Measurements from ENCODE around the gene TLE3. TPM values are rescaled to one million over a fixed set of nuclear protein-coding genes. Genes with fewer than 3 reads are reported as not detected.

TLE3 gene
- total and polyA plus RNA-seq, 10 donors = 23.7 to 141 (median 104) TPM

DNA sequence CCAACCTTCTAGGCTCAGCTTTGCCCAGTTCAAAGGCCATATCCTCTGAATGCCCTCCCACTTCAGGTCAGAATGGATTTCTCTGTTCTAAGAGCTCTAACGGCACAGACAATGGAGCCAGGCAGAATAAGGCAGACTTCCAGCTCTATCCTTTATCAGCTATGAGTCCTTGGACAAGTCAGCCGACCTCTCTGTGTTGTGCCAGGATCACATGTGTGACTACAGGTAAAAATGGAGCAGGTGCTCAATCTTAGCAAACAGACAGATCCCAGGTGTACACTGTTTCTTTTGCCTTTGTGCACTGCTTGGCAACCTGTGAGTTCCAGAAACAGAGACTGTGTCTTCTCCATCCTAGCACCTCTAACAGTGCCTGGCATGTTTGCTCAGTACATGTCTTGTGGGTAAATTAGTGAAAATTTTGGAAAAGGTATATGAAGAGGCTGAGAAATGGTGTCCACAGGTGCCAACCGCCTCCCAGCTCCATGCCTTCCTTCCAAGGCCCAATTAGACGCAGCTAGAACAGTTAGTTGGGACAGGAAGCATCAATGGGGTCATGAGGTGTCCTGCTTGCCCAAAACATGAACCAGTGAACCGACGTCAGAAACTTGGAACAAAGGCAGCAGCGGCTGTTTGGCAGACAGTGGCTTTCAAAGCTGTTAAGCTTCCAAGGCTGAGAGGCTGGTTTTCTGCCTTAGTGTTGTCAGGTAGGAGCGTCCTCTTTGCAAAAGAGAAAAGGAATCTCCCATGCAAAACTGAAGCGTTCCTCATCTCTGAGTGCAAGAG lies 28.7 kb downstream of the TLE3 start:
- DNase-seq = no peak
- Histone ChIP-seq H3K4me1 (peaks cover 0 to 39% (median 20%) of the 10 kb centered on the region in 6 donors), H3K27me3 (replicated peaks in 1 of 7) (no peaks in the 10 kb centered on the region), H3K4me3 (no peak overlapping the region), H3K27ac (no peak overlapping the region), H3K36me3 (peaks cover 13 to 100% (median 93%) of the 10 kb centered on the region in 6 donors), H3K9me3 (no peaks in the 10 kb centered on the region)
- WGBS, 5 donors = 91 to 95% (median 93%) methylated on average over 9 of the region's 9 CpGs
- TF ChIP-seq POLR2AphosphoS5 (IDR thresholded peaks at IDR 0.05) = no peak
- TF ChIP-seq POLR2A (IDR thresholded peaks at IDR 0.05) = no peak
- TF ChIP-seq, protein P1, sequence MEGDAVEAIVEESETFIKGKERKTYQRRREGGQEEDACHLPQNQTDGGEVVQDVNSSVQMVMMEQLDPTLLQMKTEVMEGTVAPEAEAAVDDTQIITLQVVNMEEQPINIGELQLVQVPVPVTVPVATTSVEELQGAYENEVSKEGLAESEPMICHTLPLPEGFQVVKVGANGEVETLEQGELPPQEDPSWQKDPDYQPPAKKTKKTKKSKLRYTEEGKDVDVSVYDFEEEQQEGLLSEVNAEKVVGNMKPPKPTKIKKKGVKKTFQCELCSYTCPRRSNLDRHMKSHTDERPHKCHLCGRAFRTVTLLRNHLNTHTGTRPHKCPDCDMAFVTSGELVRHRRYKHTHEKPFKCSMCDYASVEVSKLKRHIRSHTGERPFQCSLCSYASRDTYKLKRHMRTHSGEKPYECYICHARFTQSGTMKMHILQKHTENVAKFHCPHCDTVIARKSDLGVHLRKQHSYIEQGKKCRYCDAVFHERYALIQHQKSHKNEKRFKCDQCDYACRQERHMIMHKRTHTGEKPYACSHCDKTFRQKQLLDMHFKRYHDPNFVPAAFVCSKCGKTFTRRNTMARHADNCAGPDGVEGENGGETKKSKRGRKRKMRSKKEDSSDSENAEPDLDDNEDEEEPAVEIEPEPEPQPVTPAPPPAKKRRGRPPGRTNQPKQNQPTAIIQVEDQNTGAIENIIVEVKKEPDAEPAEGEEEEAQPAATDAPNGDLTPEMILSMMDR (IDR thresholded peaks at IDR 0.05 in 8 of 11, conservative IDR thresholded peaks at IDR 0.05 in 3 of 11) = no peak
- intact Hi-C loops (cut with DNase I; ENCODE audit: low total_unique reads) = no loop called here

DNA sequence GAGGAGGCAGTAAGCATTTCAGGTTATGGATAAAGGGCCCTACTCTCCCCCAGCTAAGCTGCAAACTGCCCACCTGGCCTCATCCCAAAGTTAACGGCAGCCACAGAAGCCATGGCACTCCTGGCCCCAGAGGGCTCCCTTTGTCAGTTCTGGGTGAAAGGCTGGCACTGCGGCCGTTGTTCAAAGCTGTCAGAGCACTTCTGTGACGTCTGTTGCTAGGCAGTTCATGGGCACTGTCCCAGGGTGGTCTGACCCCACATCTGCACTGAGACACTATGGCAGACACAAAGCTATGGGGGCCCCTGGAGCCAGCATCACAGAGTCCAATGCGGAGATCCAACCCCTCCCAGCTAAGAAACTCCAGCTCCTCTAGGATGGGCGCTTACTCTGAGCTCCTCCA lies 30.0 kb downstream of the TLE3 start:
- WGBS, 5 donors = 95 to 99% (median 98%) methylated on average over 5 to 6 of the region's 6 CpGs
- TF ChIP-seq POLR2AphosphoS5 (IDR thresholded peaks at IDR 0.05) = no peak
- no peak for TF ChIP-seq POLR2A (IDR thresholded peaks at IDR 0.05)
- TF ChIP-seq, protein P1 (IDR thresholded peaks at IDR 0.05 in 8 of 11, conservative IDR thresholded peaks at IDR 0.05 in 3 of 11) = no peak
- no peak overlapping the region for H3K27ac ChIP-seq
- no peak overlapping the region for H3K4me3 ChIP-seq
- no peaks in the 10 kb centered on the region for H3K9me3 ChIP-seq
- no peak for DNase-seq
- no peaks in the 10 kb centered on the region for H3K27me3 ChIP-seq (replicated peaks in 1 of 7)
- intact Hi-C loops (cut with DNase I; ENCODE audit: low total_unique reads) = no loop called here
- H3K4me1 ChIP-seq = peaks cover 0 to 27% (median 21%) of the 10 kb centered on the region in 6 donors
- peaks cover 13 to 100% (median 92%) of the 10 kb centered on the region in 6 donors for H3K36me3 ChIP-seq

DNA sequence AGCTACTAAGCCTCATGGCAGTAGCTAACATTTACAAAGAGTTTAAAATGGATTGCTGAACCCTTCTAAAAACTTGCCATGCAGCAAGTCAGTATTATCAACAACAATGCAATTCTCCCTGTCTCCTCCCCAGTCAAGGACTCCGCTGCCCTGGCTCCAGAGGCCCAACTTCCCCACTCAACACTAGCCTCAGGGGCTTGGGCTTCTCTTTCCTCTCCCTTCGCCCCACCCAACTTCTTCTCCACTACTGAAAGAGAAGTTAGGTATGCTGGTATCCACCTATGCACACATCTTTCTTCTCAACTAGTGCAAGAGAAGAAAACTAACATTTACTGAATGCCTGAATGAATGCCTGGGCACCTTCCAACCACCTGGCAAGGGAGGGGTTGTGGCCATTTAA lies 30.7 kb downstream of the TLE3 start:
- TF ChIP-seq, protein P1 (IDR thresholded peaks at IDR 0.05 in 8 of 11, conservative IDR thresholded peaks at IDR 0.05 in 3 of 11) = no peak
- TF ChIP-seq POLR2AphosphoS5 (IDR thresholded peaks at IDR 0.05) (no peak), POLR2A (IDR thresholded peaks at IDR 0.05) (no peak)
- H3K4me3 ChIP-seq = no peak overlapping the region
- H3K36me3 ChIP-seq = peaks cover 11 to 100% (median 91%) of the 10 kb centered on the region in 6 donors
- no peak for DNase-seq
- H3K27ac ChIP-seq = no peak overlapping the region
- 86 to 99% (median 90%) methylated on average over 2 of the region's 2 CpGs for WGBS, 5 donors
- H3K9me3 ChIP-seq = no peaks in the 10 kb centered on the region
- no peaks in the 10 kb centered on the region for H3K27me3 ChIP-seq (replicated peaks in 1 of 7)
- peaks cover 0 to 21% (median 18%) of the 10 kb centered on the region in 6 donors for H3K4me1 ChIP-seq
- intact Hi-C loops (cut with DNase I; ENCODE audit: low total_unique reads) = no loop called here

DNA sequence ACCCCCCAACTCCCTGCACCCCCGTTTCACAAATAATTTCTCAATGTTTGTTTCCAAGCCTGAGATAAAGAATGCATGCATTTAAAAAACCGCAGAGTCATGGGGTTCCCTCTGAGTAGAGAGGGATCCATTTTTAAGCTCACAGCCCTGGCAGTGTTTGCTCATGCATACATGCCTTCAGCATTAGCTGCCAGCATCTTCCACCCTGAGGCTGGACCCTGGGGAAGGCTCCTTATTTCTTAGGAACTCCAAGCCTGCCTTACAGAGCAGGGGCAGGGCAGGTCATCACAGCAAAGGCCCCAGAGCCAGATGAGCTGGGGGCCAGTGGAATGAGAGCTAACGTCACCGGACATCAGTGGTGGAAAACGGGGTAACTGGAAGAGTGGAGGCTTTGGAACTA lies 31.3 kb downstream of the TLE3 start:
- H3K4me1 ChIP-seq = peaks cover 0 to 21% (median 12%) of the 10 kb centered on the region in 6 donors
- H3K4me3 ChIP-seq = no peak overlapping the region
- TF ChIP-seq, protein P1 (IDR thresholded peaks at IDR 0.05 in 8 of 11, conservative IDR thresholded peaks at IDR 0.05 in 3 of 11) = no peak
- no peaks in the 10 kb centered on the region for H3K27me3 ChIP-seq (replicated peaks in 1 of 7)
- peaks cover 9 to 100% (median 91%) of the 10 kb centered on the region in 6 donors for H3K36me3 ChIP-seq
- no peak overlapping the region for H3K27ac ChIP-seq
- no peaks in the 10 kb centered on the region for H3K9me3 ChIP-seq
- intact Hi-C loops (cut with DNase I; ENCODE audit: low total_unique reads) = no loop called here
- 85 to 95% (median 92%) methylated on average over 5 of the region's 5 CpGs for WGBS, 5 donors
- no peak for DNase-seq

Data from spleen (tissue), 11 donors.